SJSA1 (cell line): ENCODE results near the gene TRIB2. TPM values are rescaled to one million over a fixed set of nuclear protein-coding genes. Genes with fewer than 3 reads are reported as not detected.

ENCODE experiments used
- DNase-seq, 2 experiments: peaks; one replicate each; pipeline ENCODE4 v3.0.0-alpha.2; 2015 to 2020; ENCODE audit warnings: low spot score in 2 of 2, low read depth in 1 of 2
- H3K27ac ChIP-seq: fragments of 250-450 bp; sonication (Bioruptor Pico); 2 replicates; pipeline ENCODE4 v1.5.1; 2020; ENCODE audit warnings: mild to moderate bottlenecking, moderate library complexity
- H3K27me3 ChIP-seq: fragments of 250-450 bp; sonication (Bioruptor Pico); replicated peaks from 2 replicates; pipeline ENCODE4 v1.5.1; 2020; ENCODE audit warnings: mild to moderate bottlenecking, moderate library complexity
- H3K36me3 ChIP-seq: fragments of 250-450 bp; sonication (Bioruptor Pico); 2 replicates; pipeline ENCODE4 v1.5.1; 2020; ENCODE audit warnings: mild to moderate bottlenecking
- H3K4me1 ChIP-seq: fragments of 250-450 bp; sonication (Bioruptor Pico); replicated peaks from 2 replicates; pipeline ENCODE4 v1.6.1; 2021; ENCODE audit warnings: mild to moderate bottlenecking
- H3K4me3 ChIP-seq: fragments of 250-450 bp; sonication (Bioruptor Pico); 2 replicates; pipeline ENCODE4 v1.5.1; 2020; ENCODE audit warnings: mild to moderate bottlenecking
- H3K9me3 ChIP-seq: fragments of 250-450 bp; sonication (Bioruptor Pico); replicated peaks from 2 replicates; pipeline ENCODE4 v1.5.1; 2020; ENCODE audit warnings: mild to moderate bottlenecking
- total RNA-seq: library from RNA; depleted of rRNA; stranded (reverse); fragments of >200 nt; shearing (Covaris generic); gene quantifications from 2 replicates; pipeline ENCODE4 v1.2.3, GENCODE V29; 2014

The TRIB2 gene
- total RNA-seq, 1 experiment from 2014 or later: 36.9 TPM

DNA sequence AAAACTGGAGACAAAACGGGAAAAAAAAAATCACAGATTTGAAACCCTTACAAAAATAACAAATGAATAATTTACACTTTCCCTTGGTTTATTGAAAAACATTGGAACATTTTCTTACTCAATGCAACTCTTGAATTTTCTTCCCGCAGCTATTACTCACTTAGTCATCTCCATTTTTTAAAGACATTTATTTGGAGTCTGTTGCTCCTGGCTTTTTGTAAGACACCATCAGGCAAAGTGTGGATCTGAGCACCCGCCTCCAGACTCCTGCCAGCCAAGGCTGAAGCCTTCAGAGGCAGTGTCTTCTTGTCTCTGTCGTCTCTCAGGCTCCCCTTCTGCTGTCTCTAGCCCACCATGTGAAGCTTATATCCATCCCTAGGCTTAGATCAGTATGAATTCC, 46.2 kb downstream of the TRIB2 start:
- Histone ChIP-seq H3K36me3 (no peaks in the 10 kb centered on the region), H3K4me1 (peaks cover 37% of the 10 kb centered on the region), H3K27ac (no peak overlapping the region), H3K27me3 (no peaks in the 10 kb centered on the region), H3K9me3 (no peaks in the 10 kb centered on the region; the same call in 1 of the 2 replicates), H3K4me3 (no peak overlapping the region)
- DNase-seq: no peak

DNA sequence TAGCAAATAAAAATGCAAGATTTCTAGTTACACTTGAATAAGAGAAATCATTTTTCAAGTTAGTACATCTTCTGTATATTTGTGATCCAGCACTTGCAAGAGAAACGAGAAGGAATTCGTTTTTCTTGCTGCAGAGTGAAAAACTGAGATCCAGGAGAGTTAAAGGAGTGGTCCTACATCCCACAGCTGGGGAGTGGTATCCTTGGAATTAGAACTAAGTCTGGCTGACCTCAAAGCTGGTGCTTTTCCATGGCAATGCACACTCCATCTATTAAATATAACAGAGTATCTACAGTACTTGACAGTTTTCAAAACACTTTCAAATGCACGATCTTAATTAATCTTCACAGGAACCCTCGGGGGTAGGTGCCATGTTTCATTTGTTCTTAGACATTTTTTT, 46.8 kb downstream of the TRIB2 start:
- Histone ChIP-seq H3K4me1 (peaks cover 37% of the 10 kb centered on the region), H3K27ac (no peak overlapping the region), H3K27me3 (no peaks in the 10 kb centered on the region), H3K9me3 (no peaks in the 10 kb centered on the region; the same call in 1 of the 2 replicates), H3K4me3 (no peak overlapping the region), H3K36me3 (no peaks in the 10 kb centered on the region)
- no peak for DNase-seq

DNA sequence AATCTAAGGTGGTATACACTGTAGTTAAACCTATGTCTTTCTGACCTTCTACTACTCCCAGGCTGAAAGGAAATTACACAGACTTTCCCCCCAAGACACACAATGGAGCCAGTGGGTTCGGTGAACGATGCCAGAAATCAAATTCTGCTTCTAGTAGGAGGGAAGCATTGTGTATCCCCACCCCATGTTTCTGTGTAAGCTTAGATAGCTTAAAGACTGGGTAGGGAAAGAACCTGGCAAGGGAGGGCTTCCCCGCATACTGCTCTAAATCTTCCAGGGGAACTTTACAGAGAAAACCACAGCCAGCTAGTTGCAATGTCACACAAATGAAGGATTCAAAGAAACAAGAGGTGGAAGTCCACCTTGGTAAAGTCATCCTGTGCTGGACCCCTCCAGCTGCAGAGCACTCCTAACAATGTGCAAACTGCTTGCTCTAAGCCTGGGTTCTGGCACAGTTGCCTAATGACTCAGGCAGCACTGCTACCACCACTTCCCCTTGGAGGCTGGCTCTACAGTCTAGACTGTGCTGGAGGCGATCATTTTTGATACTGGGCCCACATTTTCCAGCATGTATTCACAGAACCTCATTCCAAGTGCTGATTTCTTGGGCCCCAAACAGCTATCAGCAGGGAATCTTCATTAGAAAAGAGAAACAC, 47.5 kb downstream of the TRIB2 start:
- Histone ChIP-seq H3K27me3 (no peaks in the 10 kb centered on the region), H3K27ac (no peak overlapping the region), H3K4me1 (peaks cover 32% of the 10 kb centered on the region), H3K4me3 (no peak overlapping the region), H3K9me3 (no peaks in the 10 kb centered on the region; the same call in 1 of the 2 replicates), H3K36me3 (no peaks in the 10 kb centered on the region)
- DNase-seq: no peak

DNA sequence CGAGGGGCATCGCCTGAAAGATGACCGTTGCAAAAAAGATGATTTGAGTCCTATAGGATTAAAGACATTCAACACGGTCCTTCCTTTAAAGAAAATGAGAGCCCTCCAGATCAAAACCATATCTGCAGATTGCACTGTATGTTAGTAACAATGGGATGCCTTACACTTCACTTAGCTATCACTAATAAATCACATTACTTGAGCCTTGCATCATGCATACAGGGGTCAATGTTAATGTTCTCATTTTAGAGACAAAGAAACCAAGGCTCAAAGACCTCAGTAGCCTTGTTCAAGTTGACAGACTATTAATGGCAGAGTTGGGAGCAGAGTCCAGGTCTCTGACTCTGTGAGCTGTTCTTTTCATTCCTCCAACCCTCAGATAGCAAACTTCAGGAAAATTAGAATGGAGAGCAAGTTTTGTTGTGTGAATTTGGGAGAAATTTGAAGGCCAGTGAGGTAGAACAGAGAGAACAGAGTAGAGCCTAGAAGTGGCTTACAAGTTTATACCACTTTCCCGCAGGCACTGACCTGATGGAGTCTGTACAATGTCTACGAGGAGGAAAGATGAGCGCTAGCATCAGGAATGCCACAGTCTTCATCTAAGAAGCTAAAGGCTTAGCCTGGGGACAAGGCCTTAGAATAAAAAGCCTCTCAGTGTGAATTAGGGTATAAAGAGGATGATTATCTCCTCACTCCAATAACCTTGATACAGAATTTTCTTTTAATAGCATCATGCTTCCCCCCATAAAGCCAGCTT, 48.3 kb downstream of the TRIB2 start:
- no peaks in the 10 kb centered on the region for H3K36me3 ChIP-seq
- no peaks in the 10 kb centered on the region; the same call in 1 of the 2 replicates for H3K9me3 ChIP-seq
- no peak for DNase-seq
- no peaks in the 10 kb centered on the region for H3K27me3 ChIP-seq
- H3K4me1 ChIP-seq: peaks cover 23% of the 10 kb centered on the region
- no peak overlapping the region for H3K27ac ChIP-seq
- no peak overlapping the region for H3K4me3 ChIP-seq

DNA sequence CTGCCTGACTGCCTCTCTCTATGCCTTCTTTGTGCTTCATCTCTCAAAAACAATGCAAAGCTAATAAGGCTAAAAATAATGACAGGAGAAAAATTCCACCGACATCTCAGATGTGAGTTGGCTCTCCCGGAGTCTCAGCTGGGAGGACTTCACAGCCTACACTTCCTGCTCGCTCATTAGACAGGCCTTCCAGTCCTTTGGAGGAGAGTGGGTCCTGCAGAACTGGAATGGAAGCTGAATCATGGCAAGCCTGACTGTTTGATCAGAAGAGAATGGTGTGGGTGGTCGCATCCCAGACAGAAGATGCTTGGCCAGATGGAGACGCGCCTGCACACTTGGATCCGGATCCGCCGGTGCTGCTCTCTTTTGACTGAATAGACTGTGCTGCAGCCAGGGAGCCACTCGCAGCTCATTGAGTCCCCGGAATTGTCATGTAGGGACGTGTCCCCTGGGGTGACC, 49.7 kb downstream of the TRIB2 start:
- Histone ChIP-seq H3K4me3 (no peak overlapping the region), H3K9me3 (no peaks in the 10 kb centered on the region; the same call in 1 of the 2 replicates), H3K36me3 (no peaks in the 10 kb centered on the region), H3K4me1 (peaks cover 14% of the 10 kb centered on the region), H3K27ac (no peak overlapping the region), H3K27me3 (no peaks in the 10 kb centered on the region)
- DNase-seq: no peak

DNA sequence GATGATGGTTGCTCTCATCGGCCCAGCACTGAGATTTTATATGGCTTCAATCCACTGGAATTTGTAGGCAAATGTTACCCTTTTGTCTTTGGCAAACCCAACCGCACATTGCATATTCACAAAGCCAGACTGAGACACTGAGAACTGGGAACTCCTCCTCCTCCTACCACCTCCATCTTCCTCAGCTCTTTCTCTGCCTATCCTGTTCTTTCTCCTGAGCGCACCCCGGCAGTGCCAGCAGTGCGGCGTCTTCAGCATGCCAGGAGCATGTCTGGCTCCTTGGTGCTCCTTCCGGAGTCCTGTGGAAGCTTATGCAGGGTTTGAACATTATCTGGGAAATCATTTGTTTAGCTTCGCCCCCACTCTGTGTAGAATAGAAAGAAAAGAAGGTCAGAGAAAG, 50.8 kb downstream of the TRIB2 start:
- Histone ChIP-seq H3K4me1 (peaks cover 14% of the 10 kb centered on the region), H3K27me3 (no peaks in the 10 kb centered on the region), H3K4me3 (no peak overlapping the region)

DNA sequence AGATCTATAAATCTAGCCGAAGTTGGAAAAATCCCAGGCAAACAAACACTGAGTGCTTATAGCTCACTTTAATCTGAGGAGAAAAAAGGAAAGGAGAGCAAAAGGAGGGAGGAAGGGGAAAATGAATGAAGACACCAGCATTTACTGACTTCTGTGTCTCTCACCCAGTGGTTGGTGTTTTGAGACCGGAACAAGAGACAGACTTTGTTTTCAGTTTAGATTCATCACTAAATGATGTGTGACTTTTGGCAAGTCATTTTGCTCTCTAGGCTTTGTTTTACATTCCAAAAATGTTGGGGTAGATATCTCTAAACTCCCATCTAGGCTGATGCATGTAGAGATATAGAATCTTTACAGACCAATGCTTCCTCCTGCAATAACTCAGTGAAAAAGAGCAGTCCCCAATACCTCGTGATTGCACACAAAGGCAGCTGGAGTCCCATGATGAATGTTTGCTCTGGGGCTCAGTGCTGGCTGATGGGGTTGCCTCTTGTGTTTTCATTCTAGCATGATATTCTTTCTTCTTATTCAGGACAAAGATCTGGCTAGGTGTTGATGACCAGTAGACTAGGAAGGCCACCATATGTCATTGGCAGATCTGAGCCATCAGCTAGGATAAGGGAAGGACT, 51.4 kb downstream of the TRIB2 start:
- H3K27me3 ChIP-seq: no peaks in the 10 kb centered on the region
- no peaks in the 10 kb centered on the region for H3K36me3 ChIP-seq
- H3K9me3 ChIP-seq: no peaks in the 10 kb centered on the region; the same call in 1 of the 2 replicates
- H3K4me1 ChIP-seq: peaks cover 14% of the 10 kb centered on the region
- no peak for DNase-seq
- no peak overlapping the region for H3K27ac ChIP-seq
- H3K4me3 ChIP-seq: no peak overlapping the region

More for the DNA sequence above, 50.8 kb downstream of the TRIB2 start:
- Histone ChIP-seq H3K9me3 (no peaks in the 10 kb centered on the region; the same call in 1 of the 2 replicates), H3K27ac (no peak overlapping the region), H3K36me3 (no peaks in the 10 kb centered on the region)
- no peak for DNase-seq

DNA sequence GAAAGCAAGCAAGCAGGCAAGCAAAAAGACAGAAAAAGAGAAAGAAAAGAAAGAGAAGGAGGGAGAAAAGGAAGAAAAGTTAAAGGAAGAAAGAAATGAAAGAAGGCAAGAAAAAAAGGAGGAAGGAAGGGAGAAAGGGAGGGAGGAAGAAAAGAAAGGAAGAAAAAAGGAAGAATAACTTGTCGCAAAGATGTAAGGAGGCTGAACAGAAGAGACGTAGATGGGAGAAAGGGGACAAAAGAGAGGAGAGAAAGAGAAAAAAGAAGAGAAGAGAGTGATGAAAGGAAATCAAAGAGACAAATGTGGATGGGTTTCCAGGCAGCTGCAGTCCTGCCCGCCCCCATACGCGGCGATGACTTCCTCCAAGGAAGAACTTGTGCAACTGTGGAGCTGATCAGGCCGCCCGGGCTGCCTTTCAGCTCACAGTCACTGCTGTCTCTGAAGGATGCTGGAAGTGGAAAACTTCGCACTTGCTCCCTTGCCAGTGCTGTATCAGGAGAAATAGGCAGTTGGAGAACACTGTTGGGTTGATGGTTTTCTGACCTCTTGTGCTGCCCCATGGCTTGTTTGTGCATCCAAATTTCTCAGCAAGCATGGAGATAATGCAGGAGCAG, 52.9 kb downstream of the TRIB2 start:
- Histone ChIP-seq H3K27me3 (no peaks in the 10 kb centered on the region), H3K9me3 (no peaks in the 10 kb centered on the region), H3K36me3 (no peaks in the 10 kb centered on the region), H3K27ac (no peak overlapping the region), H3K4me1 (peaks cover 18% of the 10 kb centered on the region), H3K4me3 (no peak overlapping the region)
- no peak for DNase-seq

DNA sequence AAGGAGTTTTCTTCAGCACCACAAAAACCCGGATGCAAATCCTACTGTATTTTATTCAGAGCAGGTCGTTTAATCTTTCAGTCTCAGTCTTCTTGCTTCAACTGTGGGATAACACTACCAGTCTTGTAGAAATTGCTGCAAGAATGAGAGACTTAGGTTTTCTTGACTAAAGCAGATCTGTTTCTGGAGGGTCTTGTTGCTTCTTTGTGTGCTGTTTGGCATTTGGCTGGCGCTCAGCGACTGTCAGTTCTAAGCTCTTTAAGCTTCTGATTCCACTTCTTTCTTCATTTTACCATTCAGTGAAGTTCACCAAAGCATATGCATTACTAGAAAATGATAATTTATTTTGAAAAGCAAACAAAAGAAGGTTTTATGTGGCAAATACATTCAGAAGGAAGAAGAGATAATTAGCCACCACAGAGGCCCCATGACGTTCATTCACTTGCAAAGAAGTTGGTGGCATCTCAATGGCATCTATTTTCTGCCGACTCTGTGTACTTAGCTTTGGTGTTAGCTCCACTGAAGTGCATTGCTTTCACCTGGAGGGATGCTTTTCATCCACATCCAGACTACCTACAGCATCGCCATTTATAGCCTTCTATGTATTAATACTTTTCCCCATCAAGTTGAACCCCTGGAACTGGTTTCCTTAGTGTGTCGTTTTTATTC, 53.7 kb downstream of the TRIB2 start:
- no peaks in the 10 kb centered on the region for H3K9me3 ChIP-seq
- no peak overlapping the region for H3K4me3 ChIP-seq
- DNase-seq: no peak
- peaks cover 15% of the 10 kb centered on the region for H3K4me1 ChIP-seq
- H3K36me3 ChIP-seq: no peaks in the 10 kb centered on the region
- H3K27ac ChIP-seq: no peak overlapping the region
- no peaks in the 10 kb centered on the region for H3K27me3 ChIP-seq

DNA sequence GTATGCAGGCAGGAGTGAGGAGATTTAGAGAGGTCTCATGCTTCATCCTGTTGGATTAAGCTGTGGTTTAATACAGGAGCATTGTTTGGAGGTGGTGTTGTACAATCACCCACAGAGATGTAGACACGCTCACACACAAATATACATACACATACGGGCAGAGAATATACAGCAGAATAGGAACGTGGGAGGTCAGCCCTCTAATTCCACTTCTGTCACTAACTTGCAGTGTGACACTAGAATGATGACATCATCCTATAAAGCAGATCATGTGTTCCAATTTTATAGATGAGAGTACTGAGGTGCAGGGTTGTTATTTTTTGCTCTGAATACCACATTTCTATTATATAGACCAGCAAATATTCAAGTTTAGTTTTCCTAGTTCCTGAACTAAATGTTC, 54.4 kb downstream of the TRIB2 start:
- no peak overlapping the region for H3K27ac ChIP-seq
- no peaks in the 10 kb centered on the region for H3K36me3 ChIP-seq
- no peak overlapping the region for H3K4me3 ChIP-seq
- no peaks in the 10 kb centered on the region for H3K27me3 ChIP-seq
- H3K4me1 ChIP-seq: peaks cover 13% of the 10 kb centered on the region
- no peaks in the 10 kb centered on the region for H3K9me3 ChIP-seq
- no peak for DNase-seq

DNA sequence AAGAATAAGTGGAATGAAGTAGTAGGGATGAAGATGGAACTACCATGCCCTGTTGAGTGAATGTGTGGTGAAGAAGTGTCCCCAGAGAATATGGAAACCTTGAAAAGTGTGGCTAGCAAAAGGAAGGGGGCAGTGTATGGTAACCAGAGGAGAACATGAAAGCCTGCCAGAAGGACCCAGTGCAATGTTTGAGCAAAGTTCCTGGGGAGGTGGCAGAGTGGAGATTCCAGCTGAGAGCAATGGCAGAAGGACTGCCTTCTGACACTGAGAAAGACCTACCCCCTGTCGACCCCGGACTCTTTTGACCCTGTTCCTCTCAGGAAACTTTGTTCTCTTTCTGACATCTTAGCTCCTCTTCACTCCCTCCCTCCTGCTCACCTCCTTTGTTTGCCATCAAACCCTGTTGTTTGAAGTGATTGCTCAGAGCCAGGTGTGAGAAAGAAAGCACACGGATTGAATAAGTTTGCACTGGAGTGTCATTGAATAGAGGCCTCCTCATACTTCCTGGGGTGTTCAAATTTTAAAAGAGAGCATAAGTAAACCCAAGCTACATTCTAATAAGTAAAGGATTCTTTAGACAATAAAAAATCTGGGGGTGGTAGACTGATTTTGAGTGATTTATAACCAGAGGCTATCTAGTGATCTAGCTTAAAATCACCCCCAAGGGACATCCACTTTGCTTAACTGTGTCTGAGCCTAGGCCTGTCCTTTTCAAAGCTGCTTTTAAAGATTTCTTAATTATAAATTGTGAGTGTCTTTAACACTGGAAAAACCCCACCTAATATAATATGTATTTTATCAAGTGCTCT, 57.1 kb downstream of the TRIB2 start:
- Histone ChIP-seq H3K4me1 (peaks cover 20% of the 10 kb centered on the region), H3K9me3 (no peaks in the 10 kb centered on the region), H3K36me3 (no peaks in the 10 kb centered on the region), H3K27me3 (no peaks in the 10 kb centered on the region), H3K4me3 (no peak overlapping the region), H3K27ac (no peak overlapping the region)
- DNase-seq: no peak

DNA sequence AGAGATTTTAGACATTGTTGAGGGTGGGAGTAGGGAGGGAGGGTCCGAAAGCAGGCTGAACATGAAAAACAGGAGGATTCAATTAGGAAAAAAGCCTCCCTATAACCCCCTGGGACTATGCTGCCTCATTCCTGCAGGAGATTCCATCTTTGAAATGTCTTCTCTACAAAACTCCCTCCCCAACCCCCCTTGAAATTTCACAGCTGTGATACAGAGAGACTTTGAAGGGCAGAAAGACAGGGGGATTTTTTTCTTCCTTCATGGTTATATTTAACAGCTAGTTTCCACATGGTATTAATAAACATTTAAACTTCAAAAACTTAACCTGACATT, 57.6 kb downstream of the TRIB2 start:
- Histone ChIP-seq H3K9me3 (no peaks in the 10 kb centered on the region), H3K4me1 (peaks cover 25% of the 10 kb centered on the region), H3K4me3 (no peak overlapping the region), H3K27me3 (no peaks in the 10 kb centered on the region), H3K27ac (no peak overlapping the region), H3K36me3 (no peaks in the 10 kb centered on the region)
- DNase-seq: no peak

DNA sequence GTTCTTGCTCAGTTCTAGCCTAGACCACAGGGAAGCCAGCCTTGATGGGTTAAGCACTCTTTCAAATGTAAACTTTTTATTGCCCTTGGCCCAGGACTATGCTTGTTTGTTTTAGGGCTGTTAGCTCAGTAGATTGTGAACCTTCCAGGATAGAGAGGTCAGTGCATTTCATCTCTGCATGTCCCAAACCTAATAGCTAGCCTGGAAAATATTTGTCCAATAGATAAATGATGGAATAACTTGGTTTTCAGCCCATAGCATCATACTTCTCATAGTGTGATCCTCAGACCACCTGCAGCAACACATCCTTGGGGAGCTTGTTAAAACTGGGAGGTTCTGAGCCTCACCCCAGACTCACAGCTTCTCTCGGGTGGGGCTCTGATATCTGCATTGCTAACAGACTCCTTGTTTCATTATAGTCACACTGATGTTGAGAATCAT, 59.8 kb downstream of the TRIB2 start:
- no peak for DNase-seq
- no peaks in the 10 kb centered on the region for H3K36me3 ChIP-seq
- H3K4me3 ChIP-seq: no peak overlapping the region
- H3K9me3 ChIP-seq: no peaks in the 10 kb centered on the region
- no peak overlapping the region for H3K27ac ChIP-seq
- no peaks in the 10 kb centered on the region for H3K27me3 ChIP-seq
- peaks cover 26% of the 10 kb centered on the region for H3K4me1 ChIP-seq
